BJ (cell line): Measurements from ENCODE around the gene RBMS3. TPM values are rescaled to one million over a fixed set of nuclear protein-coding genes. Genes with fewer than 3 reads are reported as not detected.

Source experiments
- CTCF ChIA-PET: fragments of 350-600 bp; formaldehyde crosslinking; extraction: SDS; loops from one replicate; lab custom pipeline; 2021; ENCODE audit warnings: antibody characterized with exemption, inconsistent platforms; lab: Yijun Ruan, JAX
- POLR2A ChIA-PET: fragments of 300-600 bp; sonication (Branson Sonifier 250); formaldehyde crosslinking; extraction: SDS; loops from one replicate; lab custom pipeline; 2021; ENCODE audit warnings: antibody characterized with exemption; lab: Charles Lee
- DNase-seq: peaks from one replicate; pipeline ENCODE4 v3.0.0-alpha.2; 2011; ENCODE audit warnings: low read depth
- H3K27me3 ChIP-seq: 2 replicates; pipeline ENCODE4 v1.6.0; 2011; ENCODE audit warnings: low read length; ENCODE audit not compliant: control insufficient read depth, insufficient read depth
- H3K36me3 ChIP-seq: 2 replicates; pipeline ENCODE4 v1.5.1; 2011; ENCODE audit warnings: low read length; ENCODE audit not compliant: control insufficient read depth, insufficient read depth
- H3K4me3 ChIP-seq: 2 replicates; pipeline ENCODE4 v1.5.1; 2011; ENCODE audit warnings: low read depth, mild to moderate bottlenecking, control low read depth, low read length
- polyA plus RNA-seq: library from polyadenylated mRNA; depleted of rRNA; stranded (reverse); fragments of >200 nt; gene quantifications from 2 replicates; pipeline ENCODE4 v1.2.3, GENCODE V29; 2011
- TF ChIP-seq, protein P1 (sequence below): IDR thresholded peaks from 2 replicates; pipeline ENCODE4 v1.5.1; 2011; ENCODE audit warnings: low read depth, mild to moderate bottlenecking, control low read depth, inconsistent platforms, low read length, moderate library complexity; ENCODE audit not compliant: insufficient read depth

Gene RBMS3
- polyA plus RNA-seq, 1 experiment: 14.5 TPM

GRCh38 chr3:29760226-29760685 is 479.4 kb downstream of the RBMS3 start:
- ChIA-PET CTCF (interaction anchor here (1.3 kb wide), 1 partner anchor 60 kb away, joined by 3 read pairs; no protein-coding TSS in a partner anchor), POLR2A (no interaction called here)
- Histone ChIP-seq H3K27me3 (no peaks in the 10 kb centered on the region), H3K4me3 (no peak overlapping the region), H3K36me3 (no peaks in the 10 kb centered on the region)
- TF ChIP-seq, protein P1, sequence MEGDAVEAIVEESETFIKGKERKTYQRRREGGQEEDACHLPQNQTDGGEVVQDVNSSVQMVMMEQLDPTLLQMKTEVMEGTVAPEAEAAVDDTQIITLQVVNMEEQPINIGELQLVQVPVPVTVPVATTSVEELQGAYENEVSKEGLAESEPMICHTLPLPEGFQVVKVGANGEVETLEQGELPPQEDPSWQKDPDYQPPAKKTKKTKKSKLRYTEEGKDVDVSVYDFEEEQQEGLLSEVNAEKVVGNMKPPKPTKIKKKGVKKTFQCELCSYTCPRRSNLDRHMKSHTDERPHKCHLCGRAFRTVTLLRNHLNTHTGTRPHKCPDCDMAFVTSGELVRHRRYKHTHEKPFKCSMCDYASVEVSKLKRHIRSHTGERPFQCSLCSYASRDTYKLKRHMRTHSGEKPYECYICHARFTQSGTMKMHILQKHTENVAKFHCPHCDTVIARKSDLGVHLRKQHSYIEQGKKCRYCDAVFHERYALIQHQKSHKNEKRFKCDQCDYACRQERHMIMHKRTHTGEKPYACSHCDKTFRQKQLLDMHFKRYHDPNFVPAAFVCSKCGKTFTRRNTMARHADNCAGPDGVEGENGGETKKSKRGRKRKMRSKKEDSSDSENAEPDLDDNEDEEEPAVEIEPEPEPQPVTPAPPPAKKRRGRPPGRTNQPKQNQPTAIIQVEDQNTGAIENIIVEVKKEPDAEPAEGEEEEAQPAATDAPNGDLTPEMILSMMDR: no peak
- no peak for DNase-seq

- Histone ChIP-seq H3K27me3 (no peaks in the 10 kb centered on the region), H3K4me3 (no peak overlapping the region), H3K36me3 (no peaks in the 10 kb centered on the region)
- TF ChIP-seq, protein P1: no peak
- DNase-seq: no peak
- ChIA-PET CTCF (no interaction called here), POLR2A (no interaction called here)
Observed at GRCh38 chr3:29761517-29761916, 480.6 kb downstream of the RBMS3 start.

GRCh38 chr3:29763115-29763514 is 482.2 kb downstream of the RBMS3 start:
- no peaks in the 10 kb centered on the region for H3K36me3 ChIP-seq
- ChIA-PET POLR2A (no interaction called here), CTCF (no interaction called here)
- DNase-seq: no peak
- TF ChIP-seq, protein P1: no peak
- H3K4me3 ChIP-seq: no peak overlapping the region
- H3K27me3 ChIP-seq: no peaks in the 10 kb centered on the region

GRCh38 chr3:29764041-29764440 is 483.2 kb downstream of the RBMS3 start:
- CTCF ChIA-PET: interaction anchor here (0.6 to 1.4 kb wide), 4 partner anchors 142 to 683 kb away, joined by 3 to 5 read pairs (median 3); no protein-coding TSS in a partner anchor

DNA sequence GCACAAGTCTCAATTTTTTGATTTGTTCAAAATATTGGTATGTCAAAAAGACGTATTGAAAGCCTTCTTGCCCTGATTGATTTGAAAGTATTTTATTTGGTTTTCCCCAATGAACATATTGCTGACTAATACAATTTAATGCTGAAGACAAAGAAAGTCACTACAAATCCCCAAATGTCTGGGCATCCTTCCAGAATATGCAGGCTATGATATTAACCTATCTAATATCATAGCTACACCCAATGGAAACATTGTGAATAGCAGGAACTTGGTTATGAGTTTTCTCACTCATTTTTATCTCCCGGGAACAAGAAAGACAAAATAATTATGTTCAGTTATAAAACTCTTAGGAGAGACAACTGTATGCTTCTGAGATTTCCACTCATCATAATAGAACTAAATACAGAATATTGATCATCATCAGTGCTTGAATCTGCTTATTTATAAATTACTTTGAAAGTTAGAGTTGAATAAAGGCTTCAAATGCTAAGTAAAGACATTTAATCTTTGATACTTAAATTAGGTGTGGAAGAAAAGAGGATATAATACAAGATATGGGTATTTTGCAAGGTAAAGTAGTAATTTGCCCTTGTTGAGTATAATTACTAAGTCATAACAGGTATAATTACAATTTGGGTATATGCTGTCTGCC is 483.9 kb downstream of the RBMS3 start:
- Histone ChIP-seq H3K4me3 (no peak overlapping the region), H3K27me3 (no peaks in the 10 kb centered on the region), H3K36me3 (no peaks in the 10 kb centered on the region)
- TF ChIP-seq, protein P1: peak; percentile 68
- POLR2A ChIA-PET: no interaction called here
- CTCF ChIA-PET: interaction anchor here (0.7 to 1.4 kb wide), 2 partner anchors 486 to 1183 kb away, joined by 3 read pairs; no protein-coding TSS in a partner anchor
- no peak for DNase-seq

More at GRCh38 chr3:29764041-29764440, 483.2 kb downstream of the RBMS3 start:
- TF ChIP-seq, protein P1: no peak
- POLR2A ChIA-PET: no interaction called here
- H3K27me3 ChIP-seq: no peaks in the 10 kb centered on the region
- no peak for DNase-seq
- no peaks in the 10 kb centered on the region for H3K36me3 ChIP-seq
- H3K4me3 ChIP-seq: no peak overlapping the region
